ENCODE data around the gene L3MBTL1.
"Not testable (repeated sequence)": the region's sequence is repeated elsewhere in the genome, so short reads cannot be mapped to it uniquely, and the experiment has no call there.

L3MBTL1 gene

GRCh38 chr20:43559147-43559987 lies 51.9 kb downstream of the L3MBTL1 start:
- DNase-seq (ENCODE audit: low read depth) = no peak

GRCh38 chr20:43560974-43561373 lies 53.5 kb downstream of the L3MBTL1 start:
- no peak for DNase-seq (ENCODE audit: low read depth)

- no peak for DNase-seq (ENCODE audit: low read depth)
Observed at GRCh38 chr20:43563429-43563828, 55.9 kb downstream of the L3MBTL1 start.

GRCh38 chr20:43563991-43564390 lies 56.5 kb downstream of the L3MBTL1 start:
- DNase-seq (ENCODE audit: low read depth) = no peak

GRCh38 chr20:43564455-43564854 lies 57.0 kb downstream of the L3MBTL1 start:
- no peak for DNase-seq (ENCODE audit: low read depth)

GRCh38 chr20:43564993-43565757 lies 57.7 kb downstream of the L3MBTL1 start:
- DNase-seq (ENCODE audit: low read depth) = no peak

GRCh38 chr20:43565758-43566104 lies 58.2 kb downstream of the L3MBTL1 start:
- no peak for DNase-seq (ENCODE audit: low read depth)

- no peak for DNase-seq (ENCODE audit: low read depth)
Observed at GRCh38 chr20:43567477-43567876, 60.0 kb downstream of the L3MBTL1 start.

- DNase-seq (ENCODE audit: low read depth) = no peak
Observed at GRCh38 chr20:43568706-43569105, 61.2 kb downstream of the L3MBTL1 start.

GRCh38 chr20:43569282-43569681 lies 61.8 kb downstream of the L3MBTL1 start:
- DNase-seq (ENCODE audit: low read depth) = no peak

GRCh38 chr20:43570496-43570895 lies 63.0 kb downstream of the L3MBTL1 start:
- DNase-seq (ENCODE audit: low read depth) = no peak

GRCh38 chr20:43571310-43571709 lies 63.8 kb downstream of the L3MBTL1 start:
- DNase-seq (ENCODE audit: low read depth) = no peak

- no peak for DNase-seq (ENCODE audit: low read depth)
Observed at GRCh38 chr20:43571771-43572170, 64.3 kb downstream of the L3MBTL1 start.

GRCh38 chr20:43572891-43573290 lies 65.4 kb downstream of the L3MBTL1 start:
- DNase-seq (ENCODE audit: low read depth) = no peak

GRCh38 chr20:43576108-43576507 lies 68.6 kb downstream of the L3MBTL1 start:
- no peak for DNase-seq (ENCODE audit: low read depth)

- no peak for DNase-seq (ENCODE audit: low read depth)
Observed at GRCh38 chr20:43579861-43580793, 72.6 kb downstream of the L3MBTL1 start.

- no peak for DNase-seq (ENCODE audit: low read depth)
Observed at GRCh38 chr20:43583133-43583864, 75.8 kb downstream of the L3MBTL1 start.

GRCh38 chr20:43583982-43584432 lies 76.5 kb downstream of the L3MBTL1 start:
- no peak for DNase-seq (ENCODE audit: low read depth)

GRCh38 chr20:43584448-43585136 lies 77.1 kb downstream of the L3MBTL1 start:
- no peak for DNase-seq (ENCODE audit: low read depth)

GRCh38 chr20:43586641-43587040 lies 79.1 kb downstream of the L3MBTL1 start:
- no peak for DNase-seq (ENCODE audit: low read depth)

- not testable (repeated sequence) for DNase-seq (ENCODE audit: low read depth)
Observed at GRCh38 chr20:43588526-43588925, 81.0 kb downstream of the L3MBTL1 start.
